ENCODE measurements around the gene SPI1. TPM values are rescaled to one million over a fixed set of nuclear protein-coding genes. Genes with fewer than 3 reads are reported as not detected.

SPI1 gene
- total and polyA plus RNA-seq, 2 donors (not counting 1 experiment from before 2014, with no cell fraction given): 98.3 to 119 TPM

- Histone ChIP-seq H3K36me3 (replicated peaks in 1 of 2; ENCODE audit: control extremely low read depth in 1 of 2, control insufficient read depth in 1 of 2, extremely low read depth in 1 of 2, insufficient read depth in 2 of 2, low read length in 1 of 2) (peaks cover 0 to 39% of the 10 kb centered on the region in 2 experiments), H3K4me3 (ENCODE audit: control extremely low read depth in 1 of 5, extremely low read depth in 1 of 5, insufficient read depth in 1 of 5, low read depth in 2 of 5, low read length in 4 of 5) (no peak overlapping the region), H2AFZ (ENCODE audit: insufficient read depth, low read depth, low read length, poor library complexity, severe bottlenecking) (no peak overlapping the region), H3K79me2 (ENCODE audit: control insufficient read depth, insufficient read depth, low read length) (peaks cover 28% of the 10 kb centered on the region), H3K27me3 (replicated peaks in 1 of 4; ENCODE audit: control extremely low read depth in 1 of 4, control insufficient read depth in 3 of 4, insufficient read depth in 4 of 4, low read length in 3 of 4) (no peaks in the 10 kb centered on the region), H3K4me1 (ENCODE audit: control insufficient read depth in 2 of 2, insufficient read depth in 2 of 2, low read length in 2 of 2) (peaks cover 9 to 10% of the 10 kb centered on the region in 2 donors), H3K9me3 (ENCODE audit: control extremely low read depth in 1 of 3, control insufficient read depth in 2 of 3, insufficient read depth in 1 of 3, low read length in 2 of 3) (peaks cover 0 to 4% (median 0%) of the 10 kb centered on the region in 3 donors), H4K20me1 (ENCODE audit: control insufficient read depth, insufficient read depth, low read length, poor library complexity, severe bottlenecking) (peaks cover 57% of the 10 kb centered on the region), H3K27ac (ENCODE audit: low read length in 2 of 2) (no peak overlapping the region), H3K4me2 (replicated peaks; ENCODE audit: low read depth, low read length, poor library complexity, severe bottlenecking) (no peak overlapping the region), H3K9ac (ENCODE audit: low read length) (no peak overlapping the region)
- H3K9me3 Mint-ChIP-seq (ENCODE audit: insufficient read depth): no peaks in the 10 kb centered on the region
- ATAC-seq (ENCODE audit: low read depth): no peak
- no peak overlapping the region for H3K4me3 Mint-ChIP-seq
- WGBS (ENCODE audit: insufficient coverage): 96% methylated on average over 43 of the region's 47 CpGs
- DNase-seq: no peak
- no peaks in the 10 kb centered on the region for H3K27me3 Mint-ChIP-seq
- no peak overlapping the region for H3K27ac Mint-ChIP-seq
- ChIA-PET POLR2A (no interaction called here), CTCF (no interaction called here)
- TF ChIP-seq CTCF (IDR thresholded peaks at IDR 0.05) (no peak), EZH2 (IDR thresholded peaks at IDR 0.05; ENCODE audit: borderline replicate concordance, insufficient read depth, low read depth, low read length, poor library complexity, severe bottlenecking) (no peak)
- H3K4me1 Mint-ChIP-seq: peaks cover 13% of the 10 kb centered on the region
- intact Hi-C loops (cut with micrococcal nuclease): no loop called here
Observed at GRCh38 chr11:47355283-47356128, 22.8 kb downstream of the SPI1 start.

- intact Hi-C loops (cut with micrococcal nuclease): no loop called here
- peaks cover 22% of the 10 kb centered on the region for H3K79me2 ChIP-seq (ENCODE audit: control insufficient read depth, insufficient read depth, low read length)
- H3K27ac Mint-ChIP-seq: no peak overlapping the region
- H3K4me1 Mint-ChIP-seq: peaks cover 8% of the 10 kb centered on the region
- no peaks in the 10 kb centered on the region for H3K27me3 Mint-ChIP-seq
- peaks cover 0 to 4% (median 0%) of the 10 kb centered on the region in 3 donors for H3K9me3 ChIP-seq (ENCODE audit: control extremely low read depth in 1 of 3, control insufficient read depth in 2 of 3, insufficient read depth in 1 of 3, low read length in 2 of 3)
- H3K9me3 Mint-ChIP-seq (ENCODE audit: insufficient read depth): no peaks in the 10 kb centered on the region
- TF ChIP-seq CTCF (IDR thresholded peaks at IDR 0.05): no peak
- peaks cover 51% of the 10 kb centered on the region for H4K20me1 ChIP-seq (ENCODE audit: control insufficient read depth, insufficient read depth, low read length, poor library complexity, severe bottlenecking)
- H3K27me3 ChIP-seq (replicated peaks in 1 of 4; ENCODE audit: control extremely low read depth in 1 of 4, control insufficient read depth in 3 of 4, insufficient read depth in 4 of 4, low read length in 3 of 4): no peaks in the 10 kb centered on the region
- peaks cover 0 to 36% of the 10 kb centered on the region in 2 experiments for H3K36me3 ChIP-seq (replicated peaks in 1 of 2; ENCODE audit: control extremely low read depth in 1 of 2, control insufficient read depth in 1 of 2, extremely low read depth in 1 of 2, insufficient read depth in 2 of 2, low read length in 1 of 2)
- no peak overlapping the region for H3K4me3 ChIP-seq (ENCODE audit: control extremely low read depth in 1 of 5, extremely low read depth in 1 of 5, insufficient read depth in 1 of 5, low read depth in 2 of 5, low read length in 4 of 5)
- peaks cover 6 to 7% of the 10 kb centered on the region in 2 donors for H3K4me1 ChIP-seq (ENCODE audit: control insufficient read depth in 2 of 2, insufficient read depth in 2 of 2, low read length in 2 of 2)
- ChIA-PET POLR2A (interaction anchor here (0.6 kb wide), 1 partner anchor 38 kb away, joined by 17 read pairs; no protein-coding TSS in a partner anchor), CTCF (no interaction called here)
- H3K9ac ChIP-seq (ENCODE audit: low read length): no peak overlapping the region
- WGBS (ENCODE audit: insufficient coverage): 95% methylated on average over 16 of the region's 32 CpGs
- no peak overlapping the region for H3K27ac ChIP-seq (ENCODE audit: low read length in 2 of 2)
- no peak overlapping the region for H3K4me3 Mint-ChIP-seq
- DNase-seq (no peak), ATAC-seq (ENCODE audit: low read depth) (no peak)
- H3K4me2 ChIP-seq (replicated peaks; ENCODE audit: low read depth, low read length, poor library complexity, severe bottlenecking): no peak overlapping the region
- no peak overlapping the region for H2AFZ ChIP-seq (ENCODE audit: insufficient read depth, low read depth, low read length, poor library complexity, severe bottlenecking)
Observed at GRCh38 chr11:47354913-47355282, 23.4 kb downstream of the SPI1 start.

All from B cell (primary cell).